ENCODE measurements around the gene ZNF426.
"Not testable (repeated sequence)": the region's sequence is repeated elsewhere in the genome, so short reads cannot be mapped to it uniquely, and the experiment has no call there.

ZNF426 gene

DNA sequence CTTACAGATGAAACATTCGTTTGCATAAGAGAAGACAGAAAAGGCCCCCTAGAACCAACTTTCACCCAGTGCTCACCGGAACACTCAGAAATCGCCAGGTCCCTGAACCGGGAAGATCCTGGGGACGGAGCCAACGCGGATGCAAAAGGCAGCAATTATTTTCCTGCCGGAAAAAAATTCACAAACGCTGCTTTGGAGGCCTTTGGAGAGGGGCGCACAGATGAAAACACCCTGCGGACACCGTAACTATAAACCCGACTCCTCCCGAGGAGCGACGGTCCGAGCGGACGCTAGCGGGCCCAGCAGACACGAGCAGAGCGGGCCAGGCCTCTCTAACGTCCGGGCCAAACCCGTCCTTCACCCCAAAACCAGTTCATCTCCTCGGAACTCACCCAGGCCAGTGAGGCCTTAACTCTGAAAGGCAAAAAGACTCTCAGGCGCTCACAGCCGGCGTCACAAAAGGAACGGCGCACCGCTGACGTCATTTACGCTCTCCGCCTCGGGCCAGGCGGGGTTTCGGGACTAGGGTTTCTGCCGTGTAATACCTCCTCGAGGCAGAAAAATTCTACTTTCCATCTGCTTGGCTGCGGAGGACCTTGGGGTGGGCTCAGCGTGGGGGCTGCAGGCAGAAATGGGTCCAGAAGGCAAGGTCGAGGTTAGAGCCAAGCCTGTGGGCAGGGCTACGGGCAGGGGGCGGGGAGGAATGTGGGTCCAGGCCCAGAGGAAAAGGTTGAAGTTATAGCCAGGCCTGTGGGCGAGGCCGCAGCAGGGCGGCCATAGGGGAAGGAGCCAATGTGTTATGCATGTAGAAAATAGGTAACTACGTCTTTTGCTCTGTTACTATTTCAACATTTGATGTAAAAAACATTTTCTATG lies at the start of gene ZNF426:
Gene ZNF426 (minus strand): TSS at position 463 of the 876 bp plus-strand sequence. CDS start 2,413 bp downstream, outside the sequence.
- DNase-seq: peak; percentile 83

DNA sequence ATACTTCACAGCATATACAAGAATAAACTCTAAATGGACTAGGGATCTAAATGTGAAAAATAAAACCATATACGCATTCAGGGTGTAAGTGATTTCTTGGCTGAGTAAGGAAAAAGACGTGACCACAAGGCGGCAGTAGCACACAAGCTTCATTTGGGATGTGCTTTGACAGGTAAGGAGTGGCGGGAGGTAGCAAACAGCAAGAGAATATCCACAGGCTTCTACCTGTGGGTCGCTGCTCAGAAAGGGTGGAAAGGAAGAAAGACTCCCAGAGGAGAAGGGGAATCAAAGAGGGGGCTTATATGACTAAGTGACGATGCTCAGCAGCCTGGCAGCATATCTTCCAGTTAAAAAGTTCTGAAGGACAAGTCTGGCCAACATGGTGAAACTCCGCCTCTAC lies 48.3 kb upstream of the ZNF426 start:
- DNase-seq: peak; percentile 81

DNA sequence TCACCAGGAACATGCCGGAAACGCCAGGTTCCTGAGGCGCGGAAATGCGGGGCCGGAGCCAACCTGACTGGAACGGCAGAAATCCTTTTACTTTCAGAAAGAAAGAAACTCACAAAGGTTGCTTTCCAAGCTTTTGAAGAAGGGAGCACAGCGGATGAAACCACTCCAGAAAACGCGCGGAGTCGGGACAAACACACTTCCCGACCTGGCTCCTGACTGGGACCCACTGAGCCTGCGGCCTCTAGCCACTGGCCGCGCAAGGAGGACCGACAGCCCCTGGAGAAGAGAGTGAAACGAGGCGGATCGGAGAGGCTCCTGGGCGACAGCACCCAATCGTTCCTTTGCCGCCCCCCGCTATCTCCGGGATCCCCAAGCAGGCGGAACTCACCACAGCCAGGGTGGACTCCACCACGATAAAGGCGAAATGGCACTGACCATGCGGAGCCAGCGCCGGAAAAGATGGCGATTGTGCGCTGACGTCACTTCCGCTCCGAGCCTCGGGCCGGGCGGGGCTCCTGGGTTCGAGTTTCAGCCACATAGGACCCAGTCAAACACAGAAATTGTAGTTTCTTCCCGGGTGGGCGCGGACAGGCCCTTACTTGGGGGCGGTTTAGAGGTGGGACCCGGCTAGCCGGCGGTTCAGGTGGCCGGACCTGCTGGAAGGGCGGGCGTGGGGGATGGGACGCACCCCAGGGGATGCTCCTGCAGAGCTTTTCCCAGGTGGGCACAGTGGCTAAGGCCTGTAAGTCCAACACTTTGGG lies 45.8 kb upstream of the ZNF426 start, which contains the start of gene ZNF121:
Gene ZNF121 (minus strand): TSS at position 432 of the 761 bp plus-strand sequence. CDS start 16,407 bp downstream, outside the sequence.
- peak; percentile 73 for DNase-seq

DNA sequence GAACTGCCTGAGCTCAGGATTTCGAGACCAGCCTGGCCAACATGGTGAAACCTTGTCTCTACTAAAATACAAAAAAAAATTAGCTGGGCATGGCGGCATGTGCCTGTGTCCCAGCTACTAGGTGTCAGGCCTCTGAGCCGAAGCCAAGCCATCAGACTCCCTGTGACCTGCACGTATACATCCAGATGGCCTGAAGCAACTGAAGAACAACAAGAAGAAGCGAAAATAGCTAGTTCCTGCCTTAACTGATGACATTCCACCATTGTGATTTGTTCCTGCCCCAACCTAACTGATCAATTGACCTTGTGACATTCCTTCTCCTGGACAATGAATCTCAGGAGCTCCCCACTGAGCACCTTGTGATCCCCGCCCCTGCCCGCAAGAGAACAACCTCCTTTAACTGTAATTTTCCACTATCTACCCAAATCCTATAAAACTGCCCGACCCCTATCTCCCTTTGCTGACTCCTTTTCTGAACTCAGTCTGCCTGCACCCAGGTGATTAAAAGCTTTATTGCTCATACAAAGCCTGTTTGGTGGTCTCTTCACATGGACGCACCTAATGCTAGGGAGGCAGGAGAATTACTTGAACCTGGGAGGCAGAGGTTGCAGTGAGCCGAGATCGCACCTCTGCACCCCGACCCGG lies 43.8 kb upstream of the ZNF426 start:
- not testable (repeated sequence) for DNase-seq

DNA sequence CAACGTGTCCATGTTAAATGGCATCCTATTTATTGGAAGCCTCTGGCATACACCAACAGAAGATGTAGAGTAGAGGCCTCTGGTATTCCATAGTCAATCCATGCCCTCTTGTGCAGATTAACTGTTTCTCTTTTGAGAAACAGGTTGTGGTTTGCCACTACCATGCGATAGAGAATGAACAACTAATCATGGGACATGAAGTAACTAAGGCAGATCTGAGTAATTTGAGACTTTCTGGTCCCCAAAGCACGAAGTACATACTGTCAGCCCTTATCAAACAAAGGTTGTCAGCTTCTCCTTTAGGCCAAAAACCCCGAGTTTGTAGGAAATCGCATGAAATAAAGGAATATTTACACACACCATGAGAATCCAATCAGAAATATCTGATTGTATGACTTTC lies 42.3 kb upstream of the ZNF426 start:
- DNase-seq: no peak

DNA sequence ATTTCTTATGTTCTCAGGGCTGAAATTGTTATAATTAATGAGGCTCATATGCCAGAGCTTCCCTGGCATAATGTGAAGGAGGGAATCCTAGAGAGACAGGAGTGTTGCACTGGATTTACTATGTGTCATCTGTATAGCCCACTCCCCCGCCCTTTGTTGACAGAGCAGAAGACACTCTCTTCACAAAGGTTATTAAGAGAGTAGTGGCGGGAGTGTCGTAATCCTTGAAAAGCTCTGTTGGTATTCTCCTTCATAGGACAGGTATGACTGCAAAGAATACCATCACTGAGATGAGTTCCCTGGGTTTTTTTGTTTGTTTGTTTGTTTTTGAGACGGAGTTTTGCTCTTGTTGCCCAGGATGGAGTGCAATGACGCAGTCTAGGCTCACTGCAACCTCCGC lies 31.8 kb upstream of the ZNF426 start:
- no peak for DNase-seq

DNA sequence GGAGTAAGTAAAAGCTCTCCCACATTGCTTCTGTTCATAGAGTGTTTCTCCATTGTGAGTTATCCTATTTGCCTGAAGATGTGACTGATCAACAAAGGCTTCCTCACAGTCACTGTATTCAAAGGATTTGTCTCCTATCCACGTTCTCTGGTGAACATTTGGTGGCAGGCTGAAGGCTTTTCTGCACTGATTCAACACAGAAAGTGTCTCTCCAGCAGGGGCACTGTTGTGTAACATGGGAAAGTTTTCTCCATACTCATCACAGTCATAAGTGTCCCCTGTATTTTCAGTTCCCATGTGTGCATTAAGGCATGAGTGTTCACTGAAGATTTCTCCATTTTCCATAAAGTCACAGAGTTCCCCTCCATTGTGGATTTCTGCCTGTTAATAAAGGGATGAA lies 28.3 kb upstream of the ZNF426 start:
- no peak for DNase-seq

DNA sequence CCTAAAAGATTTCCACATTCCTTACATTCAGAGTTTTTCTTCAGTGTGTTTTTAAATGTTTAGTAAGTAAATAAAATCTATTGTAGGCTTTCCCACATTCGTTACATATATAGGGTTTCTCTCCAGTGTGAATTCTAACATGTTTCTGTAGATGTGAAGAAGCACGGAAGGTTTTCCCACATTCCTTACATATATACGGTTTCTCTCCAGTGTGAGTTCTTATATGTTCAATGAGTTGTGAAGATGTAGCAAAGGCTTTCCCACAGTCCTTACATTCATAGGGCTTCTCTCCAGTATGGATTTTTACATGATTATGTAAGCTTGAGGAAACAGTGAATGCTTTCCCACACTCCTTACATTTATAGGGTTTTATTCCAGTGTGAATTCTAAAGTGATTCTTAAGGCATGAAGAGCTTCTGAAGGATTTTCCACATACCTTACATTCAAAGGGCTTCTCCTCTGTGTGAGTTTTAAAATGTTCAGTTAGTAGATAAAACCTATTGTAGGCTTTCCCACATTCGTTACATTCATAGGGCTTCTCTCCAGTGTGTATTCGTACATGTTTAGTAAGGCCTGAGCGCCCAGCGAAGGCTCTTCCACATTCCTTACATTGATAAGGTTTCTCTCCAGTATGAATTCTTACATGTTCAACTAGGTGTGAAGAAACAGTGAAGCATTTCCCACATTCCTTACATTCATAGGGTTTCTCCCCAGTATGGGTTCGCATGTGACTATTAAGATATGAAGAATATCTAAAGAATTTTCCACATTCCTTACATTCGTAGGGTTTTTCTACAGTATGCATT lies 27.7 kb upstream of the ZNF426 start:
- DNase-seq: no peak

DNA sequence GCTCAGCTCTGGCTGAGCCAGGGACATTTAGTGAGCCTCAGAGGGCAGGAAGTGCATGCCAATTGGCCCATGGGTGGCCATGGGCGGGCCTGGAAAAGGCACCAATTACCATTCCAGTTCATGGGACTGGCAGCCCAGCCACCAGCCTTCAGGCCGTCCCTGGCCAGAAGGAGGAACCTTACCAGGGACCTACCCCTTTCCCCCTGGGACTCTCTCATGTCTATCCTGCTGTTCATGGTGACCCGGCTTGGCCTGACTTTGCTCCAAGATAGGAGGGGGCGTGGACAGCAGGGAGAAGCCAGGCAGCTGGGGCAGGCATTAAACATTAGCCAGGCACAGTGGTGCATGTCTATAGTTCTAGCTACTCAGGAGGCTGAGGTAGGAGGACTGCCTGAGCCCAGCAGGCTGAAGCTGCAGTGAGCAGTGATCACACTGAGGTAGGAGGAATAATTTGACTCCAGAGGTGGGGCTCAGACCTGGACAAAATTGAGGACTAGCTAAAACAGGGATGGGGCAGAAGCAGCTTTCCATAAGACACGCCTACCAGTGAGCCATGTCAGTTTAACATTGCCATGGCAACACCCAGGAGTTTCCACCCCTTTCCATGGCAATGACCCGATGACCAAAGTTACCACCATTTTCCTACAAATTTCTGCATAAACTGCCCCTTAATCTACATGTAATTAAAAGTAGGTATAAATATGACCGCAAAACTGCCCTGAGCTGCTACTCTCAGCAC lies 14.3 kb upstream of the ZNF426 start:
- no peak for DNase-seq

DNA sequence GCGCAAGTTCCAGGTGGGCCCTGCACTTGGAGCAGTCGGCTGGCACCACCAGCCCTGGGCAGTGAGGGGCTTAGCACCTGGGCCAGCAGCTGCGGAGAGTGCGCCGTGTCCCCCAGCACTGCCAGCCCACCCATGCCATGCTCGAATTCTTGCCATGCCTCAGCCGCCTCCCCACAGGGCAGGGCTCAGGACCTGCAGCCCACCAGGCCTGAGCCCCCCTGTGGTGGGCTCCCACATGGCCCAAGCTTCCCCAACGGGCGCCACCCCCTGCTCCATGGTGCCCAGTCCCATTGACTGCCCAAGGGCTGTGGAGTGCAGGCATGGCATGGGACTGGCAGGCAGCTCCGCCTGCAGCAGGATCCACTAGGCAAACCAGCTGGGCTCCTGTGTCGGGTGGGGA lies 9.4 kb upstream of the ZNF426 start:
- DNase-seq: no peak

DNA sequence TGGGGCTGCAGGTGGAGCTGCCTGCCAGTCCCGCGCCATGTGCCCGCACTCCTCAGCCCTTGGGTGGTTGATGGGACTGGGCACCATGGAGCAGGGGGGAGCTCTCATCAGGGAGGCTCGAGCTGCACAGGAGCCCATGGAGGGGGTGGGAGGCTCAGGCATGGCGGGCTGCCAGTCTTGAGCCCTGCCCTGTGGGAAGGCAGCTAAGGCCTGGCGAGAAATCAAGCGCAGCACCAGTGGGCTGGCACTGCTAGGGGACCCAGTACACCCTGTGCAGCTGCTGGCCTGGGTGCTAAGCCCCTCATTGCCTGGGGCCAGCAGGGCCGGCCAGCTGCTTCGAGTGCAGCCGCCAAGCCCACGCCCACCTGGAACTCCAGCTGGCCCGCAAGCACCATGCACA lies 2.8 kb upstream of the ZNF426 start:
- DNase-seq: not testable (repeated sequence)

DNA sequence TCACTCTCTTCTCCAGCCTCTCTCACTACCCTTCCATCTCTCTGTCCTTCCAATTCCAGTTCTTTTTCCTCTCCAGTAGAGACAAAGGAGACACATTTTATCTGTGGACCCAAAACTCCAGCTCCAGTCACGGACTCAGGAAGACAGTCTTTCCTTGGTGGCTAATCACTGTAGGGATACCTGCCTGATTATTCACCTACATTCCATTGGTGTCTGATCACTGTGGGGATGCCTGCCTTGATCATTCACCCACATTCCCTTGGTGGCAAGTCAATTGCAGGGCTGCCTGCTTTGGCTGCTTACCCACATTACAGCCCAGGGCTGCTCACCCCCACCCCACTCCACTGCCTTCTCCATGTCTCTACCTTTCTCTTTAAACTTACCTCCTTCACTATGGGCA lies 1.5 kb upstream of the ZNF426 start:
- not testable (repeated sequence) for DNase-seq

DNA sequence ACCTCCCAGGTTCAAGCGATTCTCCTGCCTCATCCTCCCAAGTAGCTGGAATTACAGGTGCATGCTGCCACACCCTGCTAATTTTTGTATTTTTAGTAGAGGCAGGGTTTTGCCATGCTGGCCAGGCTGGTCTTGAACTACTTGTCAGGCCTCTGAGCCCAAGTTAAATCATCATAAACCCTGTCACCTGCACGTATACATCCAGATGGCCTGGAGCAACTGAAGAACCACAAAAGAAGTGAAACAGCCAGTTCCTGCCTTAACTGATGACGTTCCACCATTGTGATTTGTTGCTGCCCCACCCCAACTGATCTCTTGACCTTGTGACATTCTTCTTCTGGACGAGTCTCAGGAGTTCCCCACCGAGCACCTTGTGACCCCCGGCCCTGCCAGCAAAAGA lies 756 bp upstream of the ZNF426 start:
- not testable (repeated sequence) for DNase-seq

DNA sequence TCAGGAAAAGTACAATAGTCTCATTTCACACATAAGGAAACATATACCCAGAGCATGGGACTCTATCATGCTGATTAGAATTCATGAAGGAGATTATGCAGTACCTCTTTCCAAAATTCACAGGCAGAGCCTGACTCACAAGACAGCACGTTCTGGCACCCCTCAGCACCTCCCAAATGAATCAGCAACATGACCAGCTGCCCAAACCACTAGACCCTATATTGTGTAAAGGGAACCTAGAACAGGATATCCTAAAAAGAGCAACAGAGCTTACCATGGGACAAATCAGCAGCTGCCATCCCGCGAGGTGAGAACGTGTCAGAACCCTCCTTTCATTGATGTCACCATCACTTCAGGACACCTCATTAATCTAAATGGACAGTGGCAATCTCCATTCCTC lies 2.5 kb downstream of the ZNF426 start:
- DNase-seq: no peak

DNA sequence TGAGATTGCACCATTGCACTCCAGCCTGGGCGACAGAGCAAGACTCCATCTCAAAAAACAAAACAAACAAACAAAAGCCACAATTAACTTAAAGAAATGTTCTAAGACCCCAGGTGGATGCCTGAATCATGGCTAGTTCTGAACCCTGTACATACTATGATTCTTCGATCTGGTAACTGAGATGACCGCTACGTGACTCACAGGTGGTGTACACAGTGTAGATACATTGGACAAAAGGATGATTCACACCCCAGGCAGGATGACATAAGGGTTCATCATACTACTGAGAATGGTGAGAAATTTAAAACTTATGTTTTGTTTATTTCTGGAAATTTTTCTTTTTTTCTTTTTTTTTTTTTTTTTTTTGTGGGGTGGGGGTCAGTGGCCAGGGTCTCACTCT lies 6.5 kb downstream of the ZNF426 start:
- no peak for DNase-seq

DNA sequence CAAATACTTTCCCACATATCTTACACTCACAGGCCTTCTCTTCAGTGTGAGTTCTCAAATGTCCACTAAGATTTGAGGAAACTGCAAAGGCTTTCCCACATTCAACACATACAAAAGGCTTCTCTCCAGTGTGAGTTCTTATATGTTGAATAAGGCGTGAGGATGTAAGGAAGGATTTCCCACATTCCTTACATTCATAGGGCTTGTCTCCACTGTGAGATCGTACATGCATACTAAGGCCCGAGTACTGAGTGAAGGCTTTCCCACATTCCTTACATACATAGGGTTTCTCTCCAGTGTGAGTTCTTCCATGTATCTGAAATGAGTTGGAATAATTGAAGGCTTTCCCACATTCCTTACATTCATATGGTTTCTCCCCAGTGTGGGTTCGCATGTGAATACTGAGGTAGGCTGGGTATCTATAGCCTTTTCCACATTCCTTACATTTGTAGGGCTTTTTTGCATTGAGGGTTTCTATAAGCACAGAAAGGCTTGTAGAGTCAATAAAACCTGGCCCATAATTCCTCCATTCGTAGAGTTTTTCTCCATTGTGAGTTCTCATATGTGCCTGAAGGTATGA lies 9.6 kb downstream of the ZNF426 start:
- DNase-seq: no peak

DNA sequence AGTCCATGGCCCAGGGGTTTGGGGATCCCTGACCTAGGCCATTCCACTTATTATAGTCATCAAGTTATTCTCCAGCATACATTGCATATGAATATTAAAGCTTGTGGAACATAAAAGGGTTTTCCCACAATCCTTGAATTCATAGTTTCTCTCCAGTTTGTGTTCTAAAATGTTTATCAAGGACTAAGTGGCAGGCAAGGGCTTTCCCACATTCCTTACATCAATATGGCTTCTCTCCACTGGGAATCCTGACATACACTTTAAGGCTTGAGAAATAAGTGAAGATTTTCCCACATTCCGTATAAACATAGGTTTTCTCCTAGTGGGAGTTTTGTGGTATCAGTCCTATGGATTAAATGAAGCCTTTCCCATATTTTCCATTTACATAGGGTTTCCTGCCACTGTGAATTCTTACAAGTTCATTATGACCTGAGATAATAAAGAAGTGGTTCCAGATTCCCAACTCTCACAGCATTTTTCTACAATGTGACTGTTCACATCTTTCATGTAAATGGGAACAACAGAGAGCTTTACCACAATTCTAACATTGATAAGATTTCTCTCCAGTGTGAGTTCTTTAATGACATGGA lies 14.5 kb downstream of the ZNF426 start:
- no peak for DNase-seq

DNA sequence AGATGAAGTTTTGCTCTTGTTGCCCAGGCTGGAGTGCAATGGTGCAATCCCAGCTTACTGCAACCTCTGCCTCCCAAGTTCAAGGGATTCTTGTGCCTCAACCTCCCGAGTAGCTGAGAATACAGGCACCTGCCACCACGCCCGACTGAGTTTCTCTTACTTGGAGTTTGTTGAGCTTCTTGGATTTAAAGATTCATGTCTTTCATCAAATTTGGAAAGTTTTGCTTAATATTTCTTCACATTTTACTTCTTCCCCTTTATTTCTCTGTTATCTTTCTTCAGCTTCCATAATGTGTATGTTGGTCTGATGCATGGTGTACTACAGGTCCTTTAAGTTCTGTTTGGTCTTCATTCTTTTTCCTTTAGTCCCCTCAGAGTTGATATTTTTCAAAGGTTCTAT lies 31.2 kb downstream of the ZNF426 start:
- DNase-seq: no peak

DNA sequence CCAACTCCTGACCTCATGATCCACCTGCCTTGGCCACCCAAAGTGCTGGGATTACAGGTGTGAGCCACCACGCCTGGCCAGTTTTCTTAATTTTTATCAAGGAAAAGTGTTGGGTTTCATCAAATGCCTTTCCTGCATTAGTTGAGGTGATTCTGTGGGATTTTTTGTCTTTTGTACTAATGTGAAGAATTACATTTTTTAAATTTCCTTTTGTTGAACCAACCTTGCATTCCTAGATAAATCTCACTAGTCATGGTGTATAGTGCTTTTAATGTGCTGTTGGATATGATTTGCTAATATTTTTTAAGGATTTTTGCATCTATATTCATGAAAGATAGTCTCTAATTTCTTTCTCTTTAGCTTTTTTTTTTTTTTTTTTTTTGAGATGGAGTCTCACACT lies 37.6 kb downstream of the ZNF426 start:
- DNase-seq: no peak

DNA sequence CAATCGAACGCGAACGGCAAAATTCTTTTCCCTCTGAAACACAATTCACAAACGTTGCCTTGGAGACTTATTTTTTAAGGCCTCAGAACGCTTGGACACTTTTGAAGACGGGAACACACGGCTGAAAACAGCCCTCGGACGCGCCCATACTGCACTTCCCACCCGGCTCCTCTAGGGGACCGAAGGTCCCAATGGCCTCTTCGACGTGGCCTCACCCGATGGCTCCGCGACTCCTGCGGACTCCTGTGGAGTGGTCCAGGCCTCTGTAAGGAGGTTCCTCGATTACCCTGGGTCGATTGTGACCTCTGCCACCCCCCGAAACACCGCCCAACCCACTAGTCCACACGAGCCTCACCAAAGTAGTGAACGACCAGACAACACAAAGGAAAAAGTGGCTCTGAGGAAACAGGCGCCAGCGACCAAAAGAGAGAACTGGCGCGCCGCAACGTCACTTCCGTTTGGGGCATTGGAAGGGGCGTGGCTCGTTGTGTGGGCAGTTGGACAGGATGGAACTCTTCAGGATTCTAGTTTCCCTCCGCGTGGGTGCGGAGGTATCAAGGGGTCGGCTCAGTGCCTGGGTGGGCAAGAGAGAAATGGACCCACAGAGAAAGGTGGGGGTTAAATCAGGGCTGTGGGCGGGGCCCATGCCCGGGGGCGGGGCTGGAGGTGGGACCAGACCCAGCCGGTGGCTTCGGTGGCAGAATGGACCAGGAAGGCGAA lies 40.1 kb downstream of the ZNF426 start, which contains the start of gene ZNF560:
Gene ZNF560 (minus strand): TSS at position 434 of the 720 bp plus-strand sequence. CDS start 23,303 bp downstream, outside the sequence.
- no peak for DNase-seq
